ENCODE data around the gene GBX1. TPM values are rescaled to one million over a fixed set of nuclear protein-coding genes. Genes with fewer than 3 reads are reported as not detected.

GBX1 gene
- total RNA-seq, 1 donor from 2014 or later = not detected

DNA sequence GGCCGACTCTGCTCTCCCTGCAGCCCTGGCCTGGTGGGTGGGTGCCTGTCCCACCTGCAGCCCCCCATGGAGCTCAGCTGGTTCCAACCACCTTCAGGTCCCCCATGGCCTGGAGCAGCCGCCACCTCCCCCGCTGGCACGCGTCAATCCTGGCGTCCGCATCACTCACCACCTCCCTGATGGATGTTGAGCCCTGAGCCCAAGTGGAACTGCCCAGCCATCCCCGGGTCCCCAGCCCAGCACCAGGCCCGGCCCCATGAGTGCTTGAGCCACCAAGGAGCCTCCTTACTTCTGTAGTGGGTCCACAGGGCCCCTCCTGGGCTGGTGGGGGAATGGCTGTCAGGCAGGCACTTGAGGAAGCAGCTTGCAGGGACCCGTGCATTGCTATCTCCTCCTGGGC, 66.6 kb downstream of the GBX1 start:
- H3K4me3 ChIP-seq (ENCODE audit: low read depth, low read length) = no peak overlapping the region
- no peak for DNase-seq (ENCODE audit: low read depth)
- TF ChIP-seq, protein P1, sequence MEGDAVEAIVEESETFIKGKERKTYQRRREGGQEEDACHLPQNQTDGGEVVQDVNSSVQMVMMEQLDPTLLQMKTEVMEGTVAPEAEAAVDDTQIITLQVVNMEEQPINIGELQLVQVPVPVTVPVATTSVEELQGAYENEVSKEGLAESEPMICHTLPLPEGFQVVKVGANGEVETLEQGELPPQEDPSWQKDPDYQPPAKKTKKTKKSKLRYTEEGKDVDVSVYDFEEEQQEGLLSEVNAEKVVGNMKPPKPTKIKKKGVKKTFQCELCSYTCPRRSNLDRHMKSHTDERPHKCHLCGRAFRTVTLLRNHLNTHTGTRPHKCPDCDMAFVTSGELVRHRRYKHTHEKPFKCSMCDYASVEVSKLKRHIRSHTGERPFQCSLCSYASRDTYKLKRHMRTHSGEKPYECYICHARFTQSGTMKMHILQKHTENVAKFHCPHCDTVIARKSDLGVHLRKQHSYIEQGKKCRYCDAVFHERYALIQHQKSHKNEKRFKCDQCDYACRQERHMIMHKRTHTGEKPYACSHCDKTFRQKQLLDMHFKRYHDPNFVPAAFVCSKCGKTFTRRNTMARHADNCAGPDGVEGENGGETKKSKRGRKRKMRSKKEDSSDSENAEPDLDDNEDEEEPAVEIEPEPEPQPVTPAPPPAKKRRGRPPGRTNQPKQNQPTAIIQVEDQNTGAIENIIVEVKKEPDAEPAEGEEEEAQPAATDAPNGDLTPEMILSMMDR (conservative IDR thresholded peaks at IDR 0.05; ENCODE audit: low read depth, low read length) = no peak

DNA sequence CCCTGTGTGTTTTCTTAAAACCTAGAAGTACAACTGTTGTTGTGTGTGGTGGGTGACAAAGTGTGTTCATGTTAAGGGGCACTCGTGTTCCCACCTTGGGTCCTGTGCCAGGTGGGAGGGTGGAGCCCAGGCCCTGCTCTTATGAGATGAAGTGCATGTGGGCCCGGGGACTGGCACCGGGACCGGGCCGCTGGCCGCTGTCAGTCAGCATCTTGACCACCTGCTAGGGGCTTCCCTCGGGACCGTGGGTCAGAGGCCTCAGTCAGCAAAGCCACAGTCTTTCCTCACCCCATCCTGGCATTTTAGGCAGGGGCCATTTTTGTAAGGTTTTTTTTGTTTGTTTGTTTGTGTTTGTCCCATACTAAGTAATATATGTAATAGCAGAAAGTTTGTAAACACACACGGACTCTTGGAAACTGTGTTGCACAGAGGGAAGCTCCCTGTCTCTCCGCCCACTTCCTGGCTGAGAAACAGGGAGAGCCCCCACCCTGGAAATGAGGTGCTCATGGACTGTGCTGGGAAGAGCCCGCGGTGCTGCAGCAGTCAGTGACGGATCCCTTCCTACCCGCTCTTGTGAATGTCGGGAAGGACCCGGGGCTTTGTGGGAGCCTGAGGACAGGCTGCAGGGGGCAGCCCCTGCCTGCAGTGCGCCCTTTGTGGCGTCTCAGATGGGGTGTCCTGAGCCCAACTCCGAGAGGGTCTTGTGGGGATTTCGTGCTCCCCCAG, 67.8 kb downstream of the GBX1 start:
- H3K4me3 ChIP-seq (ENCODE audit: low read depth, low read length) = no peak overlapping the region
- TF ChIP-seq, protein P1 (conservative IDR thresholded peaks at IDR 0.05; ENCODE audit: low read depth, low read length) = no peak
- no peak for DNase-seq (ENCODE audit: low read depth)

Other genes with a start within 250 kb of the GBX1 start
- 1.9 TPM in 2 replicates for gene KCNH2, start 189.4 kb downstream of the GBX1 start, total RNA-seq
- gene NOS3, start 176.7 kb downstream of the GBX1 start, total RNA-seq = 1.2 and 1.9 TPM in 2 replicates
- gene ATG9B, start 143.2 kb downstream of the GBX1 start, total RNA-seq = 0.07 and 1.1 TPM in 2 replicates
- gene ABCB8, start 139.2 kb downstream of the GBX1 start, total RNA-seq = 31.8 and 36.7 TPM in 2 replicates
- 2.5 TPM in 1 of 2 replicates, not detected in the other for gene ASIC3, start 119.2 kb downstream of the GBX1 start, total RNA-seq
- gene CDK5, start 109.8 kb downstream of the GBX1 start, total RNA-seq = 19.3 and 21.1 TPM in 2 replicates
- gene SLC4A2, start 108.1 kb downstream of the GBX1 start, total RNA-seq = 115 and 164 TPM in 2 replicates
- gene FASTK, start 86.9 kb downstream of the GBX1 start, total RNA-seq = 61.2 and 89.8 TPM in 2 replicates
- gene TMUB1, start 84.2 kb downstream of the GBX1 start, total RNA-seq = 73.7 and 94.9 TPM in 2 replicates
- gene AGAP3, start 81.2 kb downstream of the GBX1 start, total RNA-seq = 54.1 and 60.1 TPM in 2 replicates
- not detected in 2 replicates for gene ASB10, start 19.6 kb upstream of the GBX1 start, total RNA-seq
- gene H2BK1, start 42.8 kb upstream of the GBX1 start, total RNA-seq = not detected in 2 replicates
- 37.8 and 80.5 TPM in 2 replicates for gene ABCF2, start 59.5 kb upstream of the GBX1 start, total RNA-seq
- gene CHPF2, start 64.8 kb upstream of the GBX1 start, total RNA-seq = 40.1 and 45.6 TPM in 2 replicates
- gene SMARCD3, start 81.0 kb upstream of the GBX1 start, total RNA-seq = 6.9 and 8.1 TPM in 2 replicates
- gene NUB1, start 174.1 kb upstream of the GBX1 start, total RNA-seq = 42.6 and 70.7 TPM in 2 replicates
- gene WDR86, start 242.3 kb upstream of the GBX1 start, total RNA-seq = 0.07 and 3.1 TPM in 2 replicates